Keratinocyte (primary cell): ENCODE results near the gene METTL24. TPM values are rescaled to one million over a fixed set of nuclear protein-coding genes. Genes with fewer than 3 reads are reported as not detected.

ENCODE experiments used
- DNase-seq: peaks from one replicate; pipeline ENCODE4 v3.0.0-alpha.2; 2011; ENCODE audit warnings: low read depth, missing footprints, low spot score
- FAIRE-seq: peaks from 2 replicates; lab custom pipeline; 2011; peaks lifted over from hg19 to GRCh38; lab: Jason Lieb, UNC
- H2AFZ ChIP-seq: 2 replicates; pipeline ENCODE4 v1.6.0; 2012; ENCODE audit warnings: low read length, control low read depth, inconsistent platforms; ENCODE audit not compliant: control insufficient read depth
- H3K27ac ChIP-seq: 2 replicates; pipeline ENCODE4 v1.5.1; 2011; ENCODE audit warnings: low read length; ENCODE audit not compliant: control insufficient read depth, insufficient read depth
- H3K27me3 ChIP-seq: 3 replicates; pipeline ENCODE4 v1.6.0; 2011; ENCODE audit warnings: low read length; ENCODE audit not compliant: control insufficient read depth, insufficient read depth; ENCODE audit errors: extremely low read depth
- H3K36me3 ChIP-seq, 2 experiments: 2 replicates in 1 of 2; 3 replicates in 1 of 2; pipeline ENCODE4 v1.5.1; 2011; ENCODE audit warnings: low read length in 2 of 2, mild to moderate bottlenecking in 1 of 2; ENCODE audit not compliant: control insufficient read depth in 2 of 2, insufficient read depth in 2 of 2; ENCODE audit errors: extremely low read depth in 1 of 2
- H3K4me1 ChIP-seq: 3 replicates; pipeline ENCODE4 v1.5.1; 2011; ENCODE audit warnings: low read length; ENCODE audit not compliant: control insufficient read depth, insufficient read depth; ENCODE audit errors: extremely low read depth
- H3K4me2 ChIP-seq: 3 replicates; pipeline ENCODE4 v1.6.0; 2011; ENCODE audit warnings: low read depth, low read length; ENCODE audit not compliant: control insufficient read depth, insufficient read depth; ENCODE audit errors: extremely low read depth
- H3K4me3 ChIP-seq, 3 experiments: fragments of 200-600 bp in 1 of 3; sonication (generic) in 1 of 3; 2 replicates in 2 of 3; 3 replicates in 1 of 3; pipeline ENCODE4 v1.5.1; 2011 to 2016; ENCODE audit warnings: low read length in 3 of 3, mild to moderate bottlenecking in 3 of 3, control low read depth in 2 of 3, inconsistent platforms in 1 of 3, low read depth in 1 of 3, mixed read lengths in 1 of 3, mixed run types in 1 of 3, moderate library complexity in 1 of 3; ENCODE audit not compliant: control insufficient read depth in 2 of 3, insufficient read depth in 2 of 3; ENCODE audit errors: extremely low read depth in 1 of 3
- H3K79me2 ChIP-seq: 2 replicates; pipeline ENCODE4 v1.6.0; 2012; ENCODE audit warnings: low read length; ENCODE audit not compliant: control insufficient read depth, insufficient read depth
- H3K9ac ChIP-seq: 3 replicates; pipeline ENCODE4 v1.6.0; 2011; ENCODE audit warnings: low read length; ENCODE audit not compliant: control insufficient read depth, insufficient read depth; ENCODE audit errors: extremely low read depth
- H3K9me1 ChIP-seq: 3 replicates; pipeline ENCODE4 v1.6.0; 2011; ENCODE audit warnings: low read length; ENCODE audit not compliant: control insufficient read depth, insufficient read depth; ENCODE audit errors: extremely low read depth
- H3K9me3 ChIP-seq: 2 replicates; pipeline ENCODE4 v1.5.1; 2012; ENCODE audit warnings: low read depth, low read length; ENCODE audit not compliant: control insufficient read depth
- H4K20me1 ChIP-seq: 3 replicates; pipeline ENCODE4 v1.6.0; 2011; ENCODE audit warnings: low read length; ENCODE audit not compliant: control insufficient read depth, insufficient read depth; ENCODE audit errors: extremely low read depth
- EZH2 ChIP-seq: IDR thresholded peaks from one replicate; pipeline ENCODE4 v1.6.1; 2012; ENCODE audit warnings: inconsistent platforms, mild to moderate bottlenecking, low read length, moderate library complexity
- dilution Hi-C: fragments of 300-500 bp; cut with MboI; formaldehyde crosslinking; loops from one replicate; pipeline ENCODE4 v1.7.0; 2020; ENCODE audit warnings: low sequenced_read_pairs; ENCODE audit not compliant: extremely low pct_ligation_motif_present
- polyA plus RNA-seq, 5 experiments: library from polyadenylated mRNA; depleted of rRNA in 3 of 5; stranded (reverse) in 3 of 5; stranded (forward) in 1 of 5; unstranded in 1 of 5; fragments of >200 nt; gene quantifications; 1 replicate in 1 of 5; 2 replicates in 3 of 5; 3 replicates in 1 of 5; pipeline versions ENCODE4 v1.2.1 to v1.2.3, GENCODE V29; 2011 to 2012; ENCODE audit warnings: missing spikeins in 2 of 5, low read depth in 1 of 5, low replicate concordance in 1 of 5
- TF ChIP-seq, protein P1 (sequence below), 3 experiments: IDR thresholded peaks in 1 of 3; conservative IDR thresholded peaks in 1 of 3; optimal IDR thresholded peaks in 1 of 3; 2 replicates in 2 of 3; 3 replicates in 1 of 3; pipeline versions ENCODE3 to v1.5.1; 2011; ENCODE audit warnings: low read length in 3 of 3, mild to moderate bottlenecking in 3 of 3, moderate library complexity in 2 of 3, control low read depth in 1 of 3, inconsistent platforms in 1 of 3; ENCODE audit not compliant: insufficient read depth in 2 of 3; ENCODE audit errors: extremely low read depth in 1 of 3

The METTL24 gene
- polyA plus RNA-seq, 1 donor (not counting 4 experiments of a cell fraction or from before 2014, with no cell fraction given): not detected

DNA sequence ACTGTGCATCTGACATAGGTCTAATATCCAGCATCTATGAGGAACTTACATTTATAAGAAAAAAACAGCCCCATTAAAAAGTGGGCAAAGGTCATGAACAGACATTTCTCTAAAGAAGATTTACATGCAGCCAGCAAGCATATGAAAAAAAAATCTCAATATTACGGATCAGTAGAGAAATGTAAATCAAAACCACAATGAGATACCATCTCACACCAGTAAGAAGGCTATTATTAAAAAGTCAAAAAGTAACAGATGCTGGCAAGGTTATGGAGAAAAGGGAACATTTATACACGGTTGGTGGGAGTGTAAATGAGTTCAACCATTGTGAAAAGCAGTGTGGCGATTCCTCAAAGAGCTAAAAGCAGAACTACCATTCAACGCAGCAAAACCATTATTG is 13.1 kb downstream of the METTL24 start:
- Histone ChIP-seq H3K27me3 (no peaks in the 10 kb centered on the region), H3K9ac (no peak overlapping the region), H3K4me1 (no peaks in the 10 kb centered on the region), H3K9me1 (no peaks in the 10 kb centered on the region), H3K4me3 (no peak overlapping the region), H3K79me2 (no peaks in the 10 kb centered on the region), H3K27ac (no peak overlapping the region), H3K36me3 (no peaks in the 10 kb centered on the region), H2AFZ (no peak overlapping the region), H3K9me3 (no peaks in the 10 kb centered on the region), H3K4me2 (no peak overlapping the region), H4K20me1 (no peaks in the 10 kb centered on the region)
- TF ChIP-seq, protein P1, sequence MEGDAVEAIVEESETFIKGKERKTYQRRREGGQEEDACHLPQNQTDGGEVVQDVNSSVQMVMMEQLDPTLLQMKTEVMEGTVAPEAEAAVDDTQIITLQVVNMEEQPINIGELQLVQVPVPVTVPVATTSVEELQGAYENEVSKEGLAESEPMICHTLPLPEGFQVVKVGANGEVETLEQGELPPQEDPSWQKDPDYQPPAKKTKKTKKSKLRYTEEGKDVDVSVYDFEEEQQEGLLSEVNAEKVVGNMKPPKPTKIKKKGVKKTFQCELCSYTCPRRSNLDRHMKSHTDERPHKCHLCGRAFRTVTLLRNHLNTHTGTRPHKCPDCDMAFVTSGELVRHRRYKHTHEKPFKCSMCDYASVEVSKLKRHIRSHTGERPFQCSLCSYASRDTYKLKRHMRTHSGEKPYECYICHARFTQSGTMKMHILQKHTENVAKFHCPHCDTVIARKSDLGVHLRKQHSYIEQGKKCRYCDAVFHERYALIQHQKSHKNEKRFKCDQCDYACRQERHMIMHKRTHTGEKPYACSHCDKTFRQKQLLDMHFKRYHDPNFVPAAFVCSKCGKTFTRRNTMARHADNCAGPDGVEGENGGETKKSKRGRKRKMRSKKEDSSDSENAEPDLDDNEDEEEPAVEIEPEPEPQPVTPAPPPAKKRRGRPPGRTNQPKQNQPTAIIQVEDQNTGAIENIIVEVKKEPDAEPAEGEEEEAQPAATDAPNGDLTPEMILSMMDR (optimal IDR thresholded peaks at IDR 0.05 in 1 of 3, IDR thresholded peaks at IDR 0.05 in 1 of 3, conservative IDR thresholded peaks at IDR 0.05 in 1 of 3; ENCODE audit: extremely low read depth in 1 of 3, insufficient read depth in 2 of 3, low read length in 3 of 3): no peak
- TF ChIP-seq EZH2: no peak
- DNase-seq: no peak
- no peak for FAIRE-seq
- dilution Hi-C loops: no loop called here

DNA sequence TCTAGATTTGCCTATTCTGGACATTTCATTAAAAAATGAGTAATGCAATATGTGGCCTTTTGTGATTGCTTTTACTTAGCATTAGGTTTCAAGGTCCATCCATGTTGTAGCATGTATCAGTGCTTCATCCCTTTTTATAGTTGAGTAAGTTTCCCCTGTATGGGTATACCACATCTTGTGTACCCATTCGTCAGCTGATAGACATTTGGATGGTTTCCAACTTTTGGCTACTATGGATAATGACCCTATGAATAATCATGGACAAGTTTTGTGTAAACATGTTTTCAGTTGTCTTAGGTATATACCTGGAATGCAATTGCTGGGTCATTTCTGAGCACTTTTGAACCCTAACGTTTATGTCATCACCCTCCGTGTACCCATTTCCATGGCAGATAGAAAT is 15.4 kb downstream of the METTL24 start:
- Histone ChIP-seq H3K36me3 (no peaks in the 10 kb centered on the region), H3K4me2 (no peak overlapping the region), H3K79me2 (no peaks in the 10 kb centered on the region), H3K27me3 (no peaks in the 10 kb centered on the region), H4K20me1 (no peaks in the 10 kb centered on the region), H3K9me1 (no peaks in the 10 kb centered on the region), H3K4me1 (no peaks in the 10 kb centered on the region), H3K9ac (no peak overlapping the region), H2AFZ (no peak overlapping the region), H3K4me3 (no peak overlapping the region), H3K27ac (no peak overlapping the region), H3K9me3 (no peaks in the 10 kb centered on the region)
- FAIRE-seq (no peak), DNase-seq (no peak)
- no peak for TF ChIP-seq EZH2
- TF ChIP-seq, protein P1 (optimal IDR thresholded peaks at IDR 0.05 in 1 of 3, IDR thresholded peaks at IDR 0.05 in 1 of 3, conservative IDR thresholded peaks at IDR 0.05 in 1 of 3; ENCODE audit: extremely low read depth in 1 of 3, insufficient read depth in 2 of 3, low read length in 3 of 3): no peak
- dilution Hi-C loops: no loop called here
